ENCODE measurements around the gene MACC1. TPM values are rescaled to one million over a fixed set of nuclear protein-coding genes. Genes with fewer than 3 reads are reported as not detected.

Gene MACC1
- total and polyA plus RNA-seq, 10 of the 15 experiments (the other 5 are each of a cell fraction or from before 2014, with no cell fraction given) = 6.0 to 61.1 (median 12.7) TPM

DNA sequence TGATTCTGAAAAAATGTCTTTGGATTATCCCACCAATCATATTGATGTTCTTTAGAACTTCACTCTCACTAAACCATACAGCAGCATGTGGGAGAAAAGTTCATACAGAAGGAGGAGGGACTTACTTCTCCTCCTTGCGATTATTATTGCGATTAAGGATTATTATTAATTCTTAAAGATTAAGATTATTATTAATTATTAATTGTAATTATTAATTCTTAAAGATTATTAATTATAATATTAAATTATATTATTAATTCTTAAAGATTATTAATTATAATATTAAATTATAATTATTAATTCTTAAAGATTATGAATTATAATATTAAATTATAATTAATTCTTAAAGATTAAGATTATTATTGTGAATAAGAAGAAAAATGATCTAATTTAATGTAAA is 80.5 kb downstream of the MACC1 start (continued):
- TF ChIP-seq BHLHE40 (IDR thresholded peaks at IDR 0.05; ENCODE audit: borderline replicate concordance in 1 of 2, low read depth in 2 of 2, low read length in 1 of 2) (no peak), SUZ12 (IDR thresholded peaks at IDR 0.05; ENCODE audit: unreplicated experiment) (no peak), POLR2A (IDR thresholded peaks at IDR 0.05; ENCODE audit: low read depth, low read length) (no peak), ZNF622 (IDR thresholded peaks at IDR 0.05) (no peak), FOS (IDR thresholded peaks at IDR 0.05; ENCODE audit: borderline replicate concordance, extremely low read depth, insufficient read length) (no peak), HDAC6 (IDR thresholded peaks at IDR 0.05; ENCODE audit: unreplicated experiment) (no peak), RUNX3 (IDR thresholded peaks at IDR 0.05; ENCODE audit: low read length) (no peak)
- TF ChIP-seq, protein P1, sequence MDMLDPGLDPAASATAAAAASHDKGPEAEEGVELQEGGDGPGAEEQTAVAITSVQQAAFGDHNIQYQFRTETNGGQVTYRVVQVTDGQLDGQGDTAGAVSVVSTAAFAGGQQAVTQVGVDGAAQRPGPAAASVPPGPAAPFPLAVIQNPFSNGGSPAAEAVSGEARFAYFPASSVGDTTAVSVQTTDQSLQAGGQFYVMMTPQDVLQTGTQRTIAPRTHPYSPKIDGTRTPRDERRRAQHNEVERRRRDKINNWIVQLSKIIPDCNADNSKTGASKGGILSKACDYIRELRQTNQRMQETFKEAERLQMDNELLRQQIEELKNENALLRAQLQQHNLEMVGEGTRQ (IDR thresholded peaks at IDR 0.05; ENCODE audit: borderline replicate concordance, low read depth, low read length) = no peak
- TF ChIP-seq, protein P2, sequence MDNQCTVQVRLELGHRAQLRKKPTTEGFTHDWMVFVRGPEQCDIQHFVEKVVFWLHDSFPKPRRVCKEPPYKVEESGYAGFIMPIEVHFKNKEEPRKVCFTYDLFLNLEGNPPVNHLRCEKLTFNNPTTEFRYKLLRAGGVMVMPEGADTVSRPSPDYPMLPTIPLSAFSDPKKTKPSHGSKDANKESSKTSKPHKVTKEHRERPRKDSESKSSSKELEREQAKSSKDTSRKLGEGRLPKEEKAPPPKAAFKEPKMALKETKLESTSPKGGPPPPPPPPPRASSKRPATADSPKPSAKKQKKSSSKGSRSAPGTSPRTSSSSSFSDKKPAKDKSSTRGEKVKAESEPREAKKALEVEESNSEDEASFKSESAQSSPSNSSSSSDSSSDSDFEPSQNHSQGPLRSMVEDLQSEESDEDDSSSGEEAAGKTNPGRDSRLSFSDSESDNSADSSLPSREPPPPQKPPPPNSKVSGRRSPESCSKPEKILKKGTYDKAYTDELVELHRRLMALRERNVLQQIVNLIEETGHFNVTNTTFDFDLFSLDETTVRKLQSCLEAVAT (IDR thresholded peaks at IDR 0.05) = no peak

DNA sequence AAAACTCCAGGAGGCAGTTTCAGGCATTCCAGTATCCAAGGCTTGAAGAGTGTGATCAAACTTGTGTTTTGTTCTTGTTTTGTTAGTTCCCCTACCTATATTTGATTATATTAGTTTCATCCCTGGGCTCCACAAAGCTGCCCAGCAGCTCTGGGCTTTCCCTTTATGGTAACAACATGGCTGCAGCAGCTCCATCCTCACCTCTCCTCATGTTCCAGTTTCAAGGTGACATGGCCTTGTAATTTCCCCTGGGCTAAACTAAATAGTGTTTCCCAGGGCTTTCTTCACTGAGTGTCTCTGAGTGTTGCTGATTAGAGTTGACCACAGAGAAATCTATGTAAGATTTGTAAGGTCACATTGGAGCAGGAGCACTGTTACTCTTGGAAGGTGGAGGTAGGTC is 83.4 kb downstream of the MACC1 start:
- no peaks in the 10 kb centered on the region; the same call in 2 of the 3 replicates for H3K9me3 ChIP-seq (replicated peaks; ENCODE audit: control insufficient read depth, insufficient read depth, low read length)
- H2AFZ ChIP-seq (ENCODE audit: control insufficient read depth, low read depth, low read length) = no peak overlapping the region
- ChIA-PET SMC1A (ENCODE audit: uncharacterized antibody, unreplicated experiment) (interaction anchor here (0.7 to 2.7 kb wide), 6 partner anchors 11 to 151 kb away, joined by 3 to 16 read pairs (median 4); no protein-coding TSS in a partner anchor), POLR2A (interaction anchor here (1.5 kb wide), 1 partner anchor 21 kb away, joined by 5 read pairs; no protein-coding TSS in a partner anchor), CTCF (interaction anchor here (0.7 to 1.1 kb wide), 4 partner anchors 20 to 180 kb away, joined by 3 to 4 read pairs (median 3); no protein-coding TSS in a partner anchor), RAD21 (ENCODE audit: unreplicated experiment) (interaction anchor here (0.9 to 1.2 kb wide), 3 partner anchors 19 to 149 kb away, joined by 3 to 7 read pairs (median 4); no protein-coding TSS in a partner anchor)
- in situ Hi-C loops (cut with MboI) = no loop called here
- BruUV-seq (replicated peaks) = no TSS peak
- H3K4me1 ChIP-seq (ENCODE audit: control insufficient read depth, insufficient read depth, low read length) = no peaks in the 10 kb centered on the region
- no peak overlapping the region for H3K4me2 ChIP-seq (ENCODE audit: control insufficient read depth, insufficient read depth)
- no peaks in the 10 kb centered on the region for H3K79me2 ChIP-seq (ENCODE audit: control insufficient read depth, insufficient read depth, low read length)
- peaks cover 0 to 2% of the 10 kb centered on the region in 2 experiments; a peak in 1 of 4 replicates for H3K36me3 ChIP-seq (ENCODE audit: control insufficient read depth in 2 of 2, insufficient read depth in 2 of 2, low read length in 1 of 2)
- ATAC-seq (peak; percentile 53), DNase-seq (ENCODE audit: low read depth, low spot score) (no peak), FAIRE-seq (no peak)
- peak; percentile 6; the same call in 1 of the 2 replicates for TF ChIP-seq RUNX3 (IDR thresholded peaks at IDR 0.05; ENCODE audit: low read length)
- TF ChIP-seq, protein P3, sequence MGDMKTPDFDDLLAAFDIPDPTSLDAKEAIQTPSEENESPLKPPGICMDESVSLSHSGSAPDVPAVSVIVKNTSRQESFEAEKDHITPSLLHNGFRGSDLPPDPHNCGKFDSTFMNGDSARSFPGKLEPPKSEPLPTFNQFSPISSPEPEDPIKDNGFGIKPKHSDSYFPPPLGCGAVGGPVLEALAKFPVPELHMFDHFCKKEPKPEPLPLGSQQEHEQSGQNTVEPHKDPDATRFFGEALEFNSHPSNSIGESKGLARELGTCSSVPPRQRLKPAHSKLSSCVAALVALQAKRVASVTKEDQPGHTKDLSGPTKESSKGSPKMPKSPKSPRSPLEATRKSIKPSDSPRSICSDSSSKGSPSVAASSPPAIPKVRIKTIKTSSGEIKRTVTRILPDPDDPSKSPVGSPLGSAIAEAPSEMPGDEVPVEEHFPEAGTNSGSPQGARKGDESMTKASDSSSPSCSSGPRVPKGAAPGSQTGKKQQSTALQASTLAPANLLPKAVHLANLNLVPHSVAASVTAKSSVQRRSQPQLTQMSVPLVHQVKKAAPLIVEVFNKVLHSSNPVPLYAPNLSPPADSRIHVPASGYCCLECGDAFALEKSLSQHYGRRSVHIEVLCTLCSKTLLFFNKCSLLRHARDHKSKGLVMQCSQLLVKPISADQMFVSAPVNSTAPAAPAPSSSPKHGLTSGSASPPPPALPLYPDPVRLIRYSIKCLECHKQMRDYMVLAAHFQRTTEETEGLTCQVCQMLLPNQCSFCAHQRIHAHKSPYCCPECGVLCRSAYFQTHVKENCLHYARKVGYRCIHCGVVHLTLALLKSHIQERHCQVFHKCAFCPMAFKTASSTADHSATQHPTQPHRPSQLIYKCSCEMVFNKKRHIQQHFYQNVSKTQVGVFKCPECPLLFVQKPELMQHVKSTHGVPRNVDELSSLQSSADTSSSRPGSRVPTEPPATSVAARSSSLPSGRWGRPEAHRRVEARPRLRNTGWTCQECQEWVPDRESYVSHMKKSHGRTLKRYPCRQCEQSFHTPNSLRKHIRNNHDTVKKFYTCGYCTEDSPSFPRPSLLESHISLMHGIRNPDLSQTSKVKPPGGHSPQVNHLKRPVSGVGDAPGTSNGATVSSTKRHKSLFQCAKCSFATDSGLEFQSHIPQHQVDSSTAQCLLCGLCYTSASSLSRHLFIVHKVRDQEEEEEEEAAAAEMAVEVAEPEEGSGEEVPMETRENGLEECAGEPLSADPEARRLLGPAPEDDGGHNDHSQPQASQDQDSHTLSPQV (IDR thresholded peaks at IDR 0.05) = no peak
- H3K9ac ChIP-seq (ENCODE audit: control insufficient read depth, insufficient read depth, low read length) = no peak overlapping the region
- H3K4me3 ChIP-seq = no peak overlapping the region
- no peaks in the 10 kb centered on the region for H4K20me1 ChIP-seq (ENCODE audit: control insufficient read depth, insufficient read depth)
- no peaks in the 10 kb centered on the region for H3K27me3 ChIP-seq (replicated peaks in 1 of 2; ENCODE audit: control insufficient read depth in 2 of 2, insufficient read depth in 2 of 2, low read length in 1 of 2)
- no peak overlapping the region for H3K27ac ChIP-seq (ENCODE audit: control insufficient read depth, insufficient read depth)
- intact Hi-C loops (cut with micrococcal nuclease; ENCODE audit: unreplicated experiment) = loop anchor here (5.0 kb wide), 1 partner anchor 382 kb away; no protein-coding TSS in a partner anchor

Data from GM12878 (cell line).